HEK293T (cell line): ENCODE results near the gene PDILT.

Experiments used
- CTCF ChIA-PET: fragments of 350-600 bp; formaldehyde crosslinking; extraction: SDS; loops from one replicate; lab custom pipeline; 2021; ENCODE audit warnings: antibody characterized with exemption, inconsistent platforms; lab: Yijun Ruan, JAX
- POLR2A ChIA-PET: fragments of 350-600 bp; formaldehyde crosslinking; extraction: SDS; loops from one replicate; lab custom pipeline; 2020; ENCODE audit warnings: antibody characterized with exemption, inconsistent platforms; lab: Yijun Ruan, JAX
- DNase-seq: peaks from one replicate; pipeline ENCODE4 v3.0.0; 2012; ENCODE audit warnings: mixed read lengths; ENCODE audit errors: extremely low spot score
- ARNT ChIP-seq: fragments of 450-650 bp; IDR thresholded peaks from 2 replicates; pipeline ENCODE4 v1.6.1; 2017; ENCODE audit warnings: mild to moderate bottlenecking
- BHLHE40 ChIP-seq: fragments of 450-650 bp; IDR thresholded peaks from 2 replicates; pipeline ENCODE4 v1.6.1; 2016; ENCODE audit warnings: mild to moderate bottlenecking, moderate library complexity, borderline replicate concordance
- CTBP1 ChIP-seq: fragments of 450-650 bp; IDR thresholded peaks from 2 replicates; pipeline ENCODE4 v1.6.1; 2016; ENCODE audit warnings: borderline replicate concordance
- ELF4 ChIP-seq: fragments of 450-650 bp; IDR thresholded peaks from 2 replicates; pipeline ENCODE4 v1.6.1; 2017; ENCODE audit warnings: antibody characterized with exemption
- FOXA1 ChIP-seq: fragments of 450-650 bp; IDR thresholded peaks from 2 replicates; pipeline ENCODE4 v1.6.1; 2016; ENCODE audit warnings: mild to moderate bottlenecking
- FOXK2 ChIP-seq: fragments of 450-650 bp; IDR thresholded peaks from 2 replicates; pipeline ENCODE4 v1.6.1; 2016; ENCODE audit warnings: mild to moderate bottlenecking
- FOXM1 ChIP-seq: fragments of 450-650 bp; IDR thresholded peaks from 2 replicates; pipeline ENCODE4 v1.6.1; 2017; ENCODE audit warnings: mild to moderate bottlenecking, borderline replicate concordance
- HDGF ChIP-seq: fragments of 450-650 bp; IDR thresholded peaks from 2 replicates; pipeline ENCODE4 v1.6.1; 2017; ENCODE audit warnings: antibody characterized with exemption, borderline replicate concordance
- L3MBTL2 ChIP-seq: fragments of 450-650 bp; conservative IDR thresholded peaks from 2 replicates; pipeline ENCODE4 v1.6.1; 2016; ENCODE audit warnings: mild to moderate bottlenecking
- LEF1 ChIP-seq: fragments of 450-650 bp; IDR thresholded peaks from 2 replicates; pipeline ENCODE4 v1.6.1; 2017; ENCODE audit warnings: mild to moderate bottlenecking, borderline replicate concordance
- NFRKB ChIP-seq: fragments of 450-650 bp; IDR thresholded peaks from 2 replicates; pipeline ENCODE4 v1.6.1; 2016; ENCODE audit warnings: mild to moderate bottlenecking, moderate library complexity
- SP1 ChIP-seq: fragments of 450-650 bp; IDR thresholded peaks from 2 replicates; pipeline ENCODE4 v1.6.1; 2017
- SUZ12 ChIP-seq: fragments of 450-650 bp; IDR thresholded peaks from 2 replicates; pipeline ENCODE4 v1.6.1; 2016; ENCODE audit warnings: mild to moderate bottlenecking
- TARDBP ChIP-seq: fragments of 450-650 bp; IDR thresholded peaks from 2 replicates; pipeline ENCODE4 v1.6.1; 2016
- ZNF384 ChIP-seq: fragments of 450-650 bp; IDR thresholded peaks from 2 replicates; pipeline ENCODE4 v1.6.1; 2016
- TF ChIP-seq, protein P1 (sequence below): fragments of 450-650 bp; IDR thresholded peaks from 2 replicates; pipeline ENCODE4 v1.6.1; 2016

The PDILT gene

DNA sequence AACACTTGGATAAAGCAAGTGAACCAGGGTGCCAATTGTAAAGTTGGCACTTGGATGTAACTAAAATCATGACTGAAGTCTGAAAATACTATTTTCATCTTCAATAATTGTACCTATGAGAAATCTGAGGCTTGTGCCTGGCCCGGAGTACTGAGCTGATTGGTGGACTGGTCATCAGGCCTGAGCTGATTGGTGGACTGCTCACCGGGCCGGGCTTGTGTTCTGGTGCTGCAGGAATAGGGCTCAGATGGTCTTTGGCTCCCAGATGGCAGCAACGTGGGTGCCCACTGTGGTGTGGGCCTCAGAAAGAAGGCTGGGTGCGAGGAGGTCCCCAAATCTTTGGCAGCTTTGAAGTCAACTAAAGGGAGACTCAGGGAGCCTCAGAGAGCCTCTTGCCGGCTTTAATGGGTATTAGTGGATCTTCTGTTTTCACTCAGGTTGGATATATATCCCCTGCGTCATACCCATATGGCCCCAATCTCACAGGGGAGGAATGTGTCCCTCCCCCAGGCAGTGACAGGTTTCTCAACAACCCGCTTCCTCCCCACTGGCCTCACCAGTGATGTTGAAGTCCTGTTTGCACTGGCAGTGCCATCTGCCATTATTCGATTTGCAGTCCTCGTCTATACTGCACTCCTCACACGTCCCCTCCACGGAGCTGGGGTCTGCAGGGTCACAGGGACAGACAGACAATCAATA is 56.7 kb downstream of the PDILT start:
- ChIA-PET CTCF (no interaction called here), POLR2A (no interaction called here)
- no peak for DNase-seq
- no peak for TF ChIP-seq ARNT
- no peak for TF ChIP-seq L3MBTL2
- no peak for TF ChIP-seq CTBP1
- TF ChIP-seq BHLHE40: no peak

DNA sequence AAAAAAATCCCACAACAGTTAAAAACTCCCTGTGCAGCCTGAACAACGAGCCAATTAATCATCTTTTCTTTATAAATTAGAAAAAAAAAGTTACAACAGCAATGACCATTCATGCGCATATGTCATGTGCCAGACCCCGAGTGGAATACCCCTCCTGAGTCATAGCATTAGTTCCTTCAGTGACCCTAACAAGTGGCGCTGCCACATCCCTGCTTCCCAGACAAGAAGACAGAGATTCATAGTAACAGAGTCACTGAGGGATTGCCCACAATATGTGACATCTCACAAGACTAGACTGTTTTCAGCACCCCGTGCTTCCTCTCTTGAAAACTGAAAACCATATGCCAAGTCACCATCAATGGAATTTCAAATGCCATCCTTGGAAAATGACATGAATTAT is 59.9 kb downstream of the PDILT start:
- ChIA-PET POLR2A (no interaction called here), CTCF (no interaction called here)
- DNase-seq: no peak
- TF ChIP-seq SUZ12: no peak
- no peak for TF ChIP-seq LEF1
- no peak for TF ChIP-seq TARDBP
- TF ChIP-seq ZNF384: no peak
- no peak for TF ChIP-seq L3MBTL2
- TF ChIP-seq NFRKB: no peak
- no peak for TF ChIP-seq SP1
- TF ChIP-seq FOXM1: no peak
- TF ChIP-seq ARNT: no peak
- no peak for TF ChIP-seq FOXK2
- TF ChIP-seq FOXA1: no peak
- TF ChIP-seq, protein P1, sequence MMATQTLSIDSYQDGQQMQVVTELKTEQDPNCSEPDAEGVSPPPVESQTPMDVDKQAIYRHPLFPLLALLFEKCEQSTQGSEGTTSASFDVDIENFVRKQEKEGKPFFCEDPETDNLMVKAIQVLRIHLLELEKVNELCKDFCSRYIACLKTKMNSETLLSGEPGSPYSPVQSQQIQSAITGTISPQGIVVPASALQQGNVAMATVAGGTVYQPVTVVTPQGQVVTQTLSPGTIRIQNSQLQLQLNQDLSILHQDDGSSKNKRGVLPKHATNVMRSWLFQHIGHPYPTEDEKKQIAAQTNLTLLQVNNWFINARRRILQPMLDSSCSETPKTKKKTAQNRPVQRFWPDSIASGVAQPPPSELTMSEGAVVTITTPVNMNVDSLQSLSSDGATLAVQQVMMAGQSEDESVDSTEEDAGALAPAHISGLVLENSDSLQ: no peak
- TF ChIP-seq ELF4: no peak

DNA sequence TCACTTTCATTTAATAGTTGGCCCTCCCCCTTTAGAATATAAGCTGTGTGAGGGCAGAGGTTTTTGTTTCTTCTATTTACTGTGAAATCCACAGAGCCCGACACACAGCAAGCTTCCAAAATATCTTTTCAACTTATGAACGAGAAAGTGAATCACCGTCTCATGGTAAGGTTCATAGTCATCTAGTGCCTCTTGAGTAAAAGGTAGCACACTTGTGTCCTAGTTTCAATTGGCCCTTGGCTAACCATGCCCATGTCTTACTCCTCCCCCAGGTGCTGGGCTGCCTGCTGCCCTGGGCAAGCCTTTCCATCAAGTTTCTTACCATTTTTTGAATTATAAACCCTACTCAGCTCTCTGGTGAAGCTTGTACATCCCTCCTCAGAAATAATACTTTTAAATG is 64.8 kb downstream of the PDILT start:
- ChIA-PET POLR2A (no interaction called here), CTCF (no interaction called here)
- TF ChIP-seq NFRKB (no peak), FOXA1 (no peak), HDGF (no peak), BHLHE40 (no peak), ZNF384 (no peak), ELF4 (no peak), FOXK2 (no peak), SP1 (no peak), L3MBTL2 (no peak), TARDBP (no peak), CTBP1 (no peak), SUZ12 (no peak)
- TF ChIP-seq, protein P1: no peak
- no peak for DNase-seq

DNA sequence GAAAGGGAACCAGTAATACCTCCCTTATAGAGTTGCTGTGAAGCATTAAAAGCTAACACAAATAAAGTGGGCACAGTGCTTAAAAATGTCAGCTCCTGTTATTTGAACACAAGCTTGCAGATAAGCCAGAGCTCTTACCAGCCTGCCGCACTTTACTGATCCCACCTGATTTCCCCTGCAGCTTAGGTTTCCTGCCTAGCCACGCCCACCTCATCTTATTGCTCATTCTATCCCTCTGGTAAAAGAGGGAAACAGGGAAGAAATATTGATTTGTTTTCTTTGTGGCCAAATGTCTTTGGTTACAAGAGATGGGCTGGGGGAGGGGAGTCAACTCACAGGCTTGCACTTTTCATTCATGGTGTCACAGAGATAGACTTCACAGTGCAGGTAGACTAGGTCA is 67.6 kb downstream of the PDILT start:
- POLR2A ChIA-PET: no interaction called here
- TF ChIP-seq ARNT: no peak

DNA sequence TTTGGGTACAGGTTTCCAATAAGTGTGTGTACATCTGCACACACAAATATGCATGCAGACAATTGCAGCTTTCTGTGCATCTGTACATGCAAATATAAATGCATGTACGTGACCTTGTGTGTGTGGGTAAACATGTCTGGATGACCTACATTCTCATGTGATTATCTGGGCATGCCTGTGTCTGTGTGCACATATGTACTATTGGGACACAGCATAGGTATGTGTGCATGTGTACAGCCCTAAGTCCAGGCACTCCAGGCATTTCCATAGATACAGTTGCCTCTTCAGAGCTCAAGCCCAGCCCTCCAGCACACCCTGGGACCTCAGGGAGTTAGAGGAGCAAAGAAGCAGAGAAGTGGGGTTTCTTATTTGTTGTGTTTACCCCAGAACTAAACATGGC is 70.1 kb downstream of the PDILT start:
- TF ChIP-seq SP1 (no peak), FOXA1 (no peak), ZNF384 (no peak), LEF1 (no peak), ARNT (no peak), HDGF (no peak), FOXK2 (no peak), BHLHE40 (no peak), TARDBP (no peak), FOXM1 (no peak), ELF4 (no peak), SUZ12 (no peak), CTBP1 (no peak), L3MBTL2 (no peak), NFRKB (no peak)
- TF ChIP-seq, protein P1: no peak
- CTCF ChIA-PET: no interaction called here
- POLR2A ChIA-PET: no interaction called here
- no peak for DNase-seq

More for the DNA sequence above, 67.6 kb downstream of the PDILT start:
- no peak for DNase-seq
- CTCF ChIA-PET: no interaction called here

DNA sequence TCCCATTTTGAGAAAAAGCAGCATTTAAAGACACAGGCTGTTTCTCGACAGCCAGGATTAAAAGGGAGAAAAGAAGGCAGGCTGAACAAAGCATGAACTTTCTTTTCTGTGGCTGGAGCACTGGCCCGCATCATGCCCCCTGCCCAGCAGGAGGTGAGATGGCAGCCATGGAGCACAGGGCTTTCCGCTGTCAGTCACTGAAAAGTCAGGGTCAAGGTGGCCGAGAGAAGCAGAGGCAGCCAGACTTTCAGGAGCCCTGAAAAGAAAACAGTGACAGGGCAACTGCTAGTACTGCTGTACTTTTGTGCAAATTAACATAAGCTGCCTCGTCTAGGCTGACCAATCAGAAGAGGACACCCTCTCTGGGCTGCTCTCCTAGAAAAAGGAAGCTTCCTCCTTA is 71.4 kb downstream of the PDILT start:
- ChIA-PET CTCF (no interaction called here), POLR2A (no interaction called here)
- DNase-seq: no peak
- TF ChIP-seq SP1 (no peak), HDGF (no peak), ZNF384 (no peak), ARNT (no peak), CTBP1 (no peak), FOXM1 (no peak), NFRKB (no peak), FOXA1 (no peak), ELF4 (no peak), FOXK2 (no peak), TARDBP (no peak), L3MBTL2 (no peak)

DNA sequence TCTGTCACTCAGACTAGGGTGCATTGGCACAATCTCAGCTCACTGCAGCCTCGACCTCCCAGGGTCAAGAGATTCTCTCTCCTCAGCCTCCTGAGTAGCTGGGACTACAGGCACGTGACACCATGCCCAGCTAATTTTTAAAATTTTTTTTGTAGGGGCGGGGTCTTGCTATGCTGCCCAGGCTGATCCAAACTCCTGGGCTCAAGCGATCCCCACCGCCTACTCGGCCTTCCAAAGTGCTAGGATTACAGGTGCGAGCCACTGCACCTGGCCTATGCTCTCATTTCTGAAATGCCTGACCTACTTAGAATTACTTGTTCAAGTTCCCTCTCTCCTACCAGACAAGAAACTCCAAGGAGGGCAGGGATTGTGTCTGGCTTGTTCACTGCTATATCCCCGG is 72.1 kb downstream of the PDILT start:
- TF ChIP-seq L3MBTL2 (no peak), CTBP1 (no peak), FOXM1 (no peak), FOXK2 (no peak), TARDBP (no peak), ELF4 (no peak)
- no peak for DNase-seq
- ChIA-PET CTCF (no interaction called here), POLR2A (no interaction called here)
